Neural progenitor cell (in vitro differentiated cells): ENCODE results near the gene PTPN18.

ENCODE experiments used
- CTCF ChIP-seq: fragments of 200-600 bp; sonication (generic); IDR thresholded peaks from 2 replicates; pipeline ENCODE4 v1.5.1; 2017; ENCODE audit warnings: antibody characterized with exemption, mild to moderate bottlenecking
- EZH2 ChIP-seq: fragments of 200-600 bp; sonication (generic); IDR thresholded peaks from 2 replicates; pipeline ENCODE4 v1.6.1; 2017; ENCODE audit warnings: antibody characterized with exemption, mild to moderate bottlenecking, moderate library complexity
- EZH2phosphoT487 ChIP-seq: fragments of 200-600 bp; sonication (generic); IDR thresholded peaks from 2 replicates; pipeline ENCODE4 v1.6.1; 2017; ENCODE audit warnings: antibody characterized with exemption

GRCh38 chr2:130391872-130392670 lies 36.2 kb downstream of the PTPN18 start:
- TF ChIP-seq CTCF (peak; percentile 5), EZH2 (no peak), EZH2phosphoT487 (no peak)
